NCI-H1092 (cell line): ENCODE data around the gene GPC3.

Source experiments
- DNase-seq: peaks from one replicate; lab custom pipeline; 2025; lab: John Stamatoyannopoulos, UW

GPC3 gene

DNA sequence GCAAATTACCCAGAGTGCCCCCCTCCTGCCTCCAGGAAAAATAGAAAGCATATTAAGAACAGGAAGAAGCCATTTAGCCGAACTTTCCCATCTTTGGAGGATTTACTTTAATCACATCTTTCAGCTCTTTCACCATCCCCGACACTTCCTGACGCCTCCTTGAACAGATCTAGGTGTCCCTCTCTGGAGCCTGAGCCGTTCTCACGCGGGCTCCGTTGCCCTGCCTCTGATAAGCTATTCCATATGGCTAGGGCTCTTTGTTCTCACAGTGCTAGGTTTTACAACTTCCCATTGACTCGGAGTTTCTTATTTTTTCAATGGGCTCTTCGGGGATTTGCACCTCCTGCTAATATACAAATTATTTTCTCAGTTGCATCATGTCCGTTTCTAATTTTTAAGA is 488.0 kb downstream of the GPC3 start:
- DNase-seq = no peak

DNA sequence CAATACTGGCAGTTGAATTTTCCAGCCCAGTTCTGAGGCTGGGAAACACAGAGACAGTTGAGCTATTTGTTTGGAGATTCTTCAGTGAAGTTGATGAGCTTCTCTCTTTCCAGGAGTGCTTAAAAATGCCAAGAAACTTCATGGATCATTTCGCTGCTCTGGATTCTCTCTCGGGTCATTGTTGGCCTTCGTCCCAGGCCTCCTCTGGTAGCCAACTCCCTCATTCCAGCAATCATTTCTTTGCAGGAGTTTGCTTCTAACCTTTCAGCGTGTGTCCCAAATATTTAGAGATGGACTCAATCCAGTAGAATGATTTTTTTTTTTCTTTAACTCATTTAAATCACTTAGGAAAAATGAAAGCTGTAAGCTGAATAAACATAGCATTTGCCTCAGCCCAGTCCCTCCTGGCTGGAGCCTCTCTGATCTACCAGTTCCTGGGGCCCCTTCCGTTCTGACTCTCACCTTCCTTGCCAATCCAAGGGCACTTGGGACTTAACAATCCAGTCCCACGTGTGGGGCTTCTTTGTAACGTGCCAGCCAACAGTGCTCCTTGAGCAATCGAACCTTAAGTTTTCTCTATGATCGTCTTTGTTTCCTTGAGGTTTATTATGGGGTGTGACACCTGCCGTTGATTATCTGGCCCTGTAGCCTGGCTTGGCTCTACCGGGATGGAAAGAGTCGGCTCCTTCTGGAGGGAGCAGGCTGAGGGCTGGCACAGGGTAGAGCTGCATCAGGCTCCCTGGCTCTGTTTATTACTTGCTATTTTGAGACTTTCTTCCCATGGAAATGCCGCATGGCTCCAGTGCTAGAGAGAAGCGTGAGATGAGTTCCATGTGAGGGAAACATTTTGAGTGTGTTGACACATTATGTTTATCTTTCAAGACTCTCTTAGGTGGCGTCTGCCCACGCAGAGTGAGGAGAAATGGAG is 489.7 kb downstream of the GPC3 start:
- no peak for DNase-seq

DNA sequence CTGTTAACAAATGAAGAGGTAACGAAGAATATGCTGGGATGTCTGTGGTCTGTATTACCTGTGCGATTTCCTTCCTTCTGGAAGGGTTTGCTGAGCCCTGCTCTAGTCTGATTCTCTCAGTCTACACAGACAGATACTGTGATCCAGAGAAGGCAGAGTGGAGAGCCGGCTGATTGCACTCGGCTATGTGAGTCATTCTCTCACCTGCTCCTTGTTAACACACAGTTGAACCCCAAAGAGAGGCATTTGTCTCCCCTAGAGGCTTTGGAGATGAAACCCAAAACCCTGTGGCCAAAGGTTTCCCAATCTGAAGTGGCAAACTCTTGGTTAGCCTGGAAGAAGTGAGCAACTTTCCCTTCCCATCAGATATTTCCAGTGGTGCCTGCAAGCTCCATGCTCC is 492.0 kb downstream of the GPC3 start:
- DNase-seq = no peak

DNA sequence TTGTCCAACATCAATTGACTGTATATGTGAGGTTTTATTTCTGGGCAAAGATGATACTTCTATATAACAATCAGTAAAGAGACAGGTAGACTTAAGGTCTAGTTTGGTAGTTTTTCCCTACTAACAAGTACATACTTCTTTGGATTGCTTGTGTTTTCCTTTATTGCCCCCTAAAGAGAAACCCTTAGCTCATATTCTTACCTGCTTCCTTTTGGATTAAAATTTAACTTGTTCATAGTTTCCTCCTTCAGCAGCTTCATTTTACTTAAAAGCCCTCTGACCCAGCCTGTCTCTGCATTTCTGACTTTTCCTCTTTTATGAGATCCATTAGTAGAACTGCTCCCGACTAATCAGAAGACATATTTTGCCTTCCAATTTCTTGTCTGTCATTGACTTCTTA is 494.4 kb downstream of the GPC3 start:
- DNase-seq = no peak
